ENCODE measurements around the gene USP17L13.
"Not testable (repeated sequence)": the region's sequence is repeated elsewhere in the genome, so short reads cannot be mapped to it uniquely, and the experiment has no call there.

USP17L13 gene, protein sequence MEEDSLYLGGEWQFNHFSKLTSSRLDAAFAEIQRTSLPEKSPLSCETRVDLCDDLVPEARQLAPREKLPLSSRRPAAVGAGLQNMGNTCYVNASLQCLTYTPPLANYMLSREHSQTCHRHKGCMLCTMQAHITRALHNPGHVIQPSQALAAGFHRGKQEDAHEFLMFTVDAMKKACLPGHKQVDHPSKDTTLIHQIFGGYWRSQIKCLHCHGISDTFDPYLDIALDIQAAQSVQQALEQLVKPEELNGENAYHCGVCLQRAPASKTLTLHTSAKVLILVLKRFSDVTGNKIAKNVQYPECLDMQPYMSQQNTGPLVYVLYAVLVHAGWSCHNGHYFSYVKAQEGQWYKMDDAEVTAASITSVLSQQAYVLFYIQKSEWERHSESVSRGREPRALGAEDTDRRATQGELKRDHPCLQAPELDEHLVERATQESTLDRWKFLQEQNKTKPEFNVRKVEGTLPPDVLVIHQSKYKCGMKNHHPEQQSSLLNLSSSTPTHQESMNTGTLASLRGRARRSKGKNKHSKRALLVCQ

DNA sequence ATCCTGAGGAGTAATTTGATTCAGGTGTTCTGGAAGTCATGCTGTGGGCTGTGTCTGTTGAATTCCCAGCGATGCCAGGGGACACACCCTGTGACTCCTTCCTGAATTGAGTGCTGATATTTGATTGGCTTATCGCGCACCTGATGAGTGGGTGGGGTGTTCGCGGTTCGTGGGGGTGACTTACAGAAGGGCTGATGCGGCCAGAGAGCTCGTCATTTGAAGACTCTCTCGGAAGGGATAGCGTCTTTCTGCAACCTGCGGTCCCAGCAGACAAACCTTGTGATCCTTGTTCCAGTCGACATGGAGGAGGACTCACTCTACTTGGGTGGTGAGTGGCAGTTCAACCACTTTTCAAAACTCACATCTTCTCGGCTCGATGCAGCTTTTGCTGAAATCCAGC, at the start of gene USP17L13:
Gene USP17L13 (plus strand): TSS at position 301 of the 400 bp plus-strand sequence. CDS start 0 bp downstream, at position 301.
- not testable (repeated sequence) for DNase-seq (ENCODE audit: low read depth)

DNA sequence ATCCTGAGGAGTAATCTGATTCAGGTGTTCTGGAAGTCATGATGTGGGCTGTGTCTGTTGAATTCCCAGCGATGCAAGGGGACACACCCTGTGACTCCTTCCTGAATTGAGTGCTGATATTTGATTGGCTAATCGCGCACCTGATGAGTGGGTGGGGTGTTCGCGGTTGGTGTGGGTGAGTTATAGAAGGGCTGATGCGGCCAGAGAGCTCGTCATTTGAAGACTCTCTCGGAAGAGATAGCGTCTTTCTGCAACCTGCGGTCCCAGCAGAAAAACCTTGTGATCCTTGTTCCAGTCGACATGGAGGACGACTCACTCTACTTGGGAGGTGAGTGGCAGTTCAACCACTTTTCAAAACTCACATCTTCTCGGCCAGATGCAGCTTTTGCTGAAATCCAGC, 14.3 kb upstream of the USP17L13 start, which contains the start of gene USP17L10:
Gene USP17L10 (plus strand): TSS at position 301 of the 400 bp plus-strand sequence. CDS start 0 bp downstream, at position 301.
- DNase-seq (ENCODE audit: low read depth): not testable (repeated sequence)

DNA sequence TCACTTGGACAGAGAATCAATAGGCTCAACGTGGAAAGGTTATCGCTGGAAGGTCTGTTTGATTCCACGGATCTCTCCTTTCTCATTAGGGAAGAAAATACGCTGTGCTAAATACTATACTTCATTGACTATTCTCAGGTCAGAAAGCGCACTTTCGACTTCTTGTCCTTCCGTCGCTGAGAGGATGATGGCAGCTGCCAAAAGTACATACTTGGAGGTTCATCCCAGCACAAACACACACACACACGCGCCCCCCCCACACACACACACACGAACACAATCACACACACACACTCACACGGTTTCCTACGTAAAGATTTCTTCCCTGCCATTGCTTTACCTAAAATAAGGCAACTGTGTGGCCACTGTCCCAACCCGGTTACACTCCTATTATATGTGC, 10.0 kb upstream of the USP17L13 start:
- not testable (repeated sequence) for DNase-seq (ENCODE audit: low read depth)

DNA sequence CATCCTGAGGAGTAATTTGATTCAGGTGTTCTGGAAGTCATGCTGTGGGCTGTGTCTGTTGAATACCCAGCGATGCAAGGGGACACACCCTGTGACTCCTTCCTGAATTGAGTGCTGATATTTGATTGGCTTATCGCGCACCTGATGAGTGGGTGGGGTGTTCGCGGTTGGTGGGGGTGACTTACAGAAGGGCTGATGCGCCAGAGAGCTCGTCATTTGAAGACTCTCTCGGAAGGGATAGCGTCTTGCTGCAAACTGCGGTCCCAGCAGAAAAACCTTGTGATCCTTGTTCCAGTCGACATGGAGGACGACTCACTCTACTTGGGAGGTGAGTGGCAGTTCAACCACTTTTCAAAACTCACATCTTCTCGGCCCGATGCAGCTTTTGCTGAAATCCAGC, 9.6 kb upstream of the USP17L13 start, which contains the start of gene USP17L11:
Gene USP17L11 (plus strand): TSS at position 301 of the 400 bp plus-strand sequence. CDS start 0 bp downstream, at position 301.
- DNase-seq (ENCODE audit: low read depth): not testable (repeated sequence)

DNA sequence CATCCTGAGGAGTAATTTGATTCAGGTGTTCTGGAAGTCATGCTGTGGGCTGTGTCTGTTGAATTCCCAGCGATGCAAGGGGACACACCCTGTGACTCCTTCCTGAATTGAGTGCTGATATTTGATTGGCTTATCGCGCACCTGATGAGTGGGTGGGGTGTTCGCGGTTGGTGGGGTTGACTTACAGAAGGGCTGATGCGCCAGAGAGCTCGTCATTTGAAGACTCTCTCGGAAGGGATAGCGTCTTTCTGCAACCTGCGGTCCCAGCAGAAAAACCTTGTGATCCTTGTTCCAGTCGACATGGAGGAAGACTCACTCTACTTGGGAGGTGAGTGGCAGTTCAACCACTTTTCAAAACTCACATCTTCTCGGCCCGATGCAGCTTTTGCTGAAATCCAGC, 4.8 kb upstream of the USP17L13 start, which contains the start of gene USP17L12:
Gene USP17L12 (plus strand): TSS at position 301 of the 400 bp plus-strand sequence. CDS start 0 bp downstream, at position 301.
- DNase-seq (ENCODE audit: low read depth): not testable (repeated sequence)

DNA sequence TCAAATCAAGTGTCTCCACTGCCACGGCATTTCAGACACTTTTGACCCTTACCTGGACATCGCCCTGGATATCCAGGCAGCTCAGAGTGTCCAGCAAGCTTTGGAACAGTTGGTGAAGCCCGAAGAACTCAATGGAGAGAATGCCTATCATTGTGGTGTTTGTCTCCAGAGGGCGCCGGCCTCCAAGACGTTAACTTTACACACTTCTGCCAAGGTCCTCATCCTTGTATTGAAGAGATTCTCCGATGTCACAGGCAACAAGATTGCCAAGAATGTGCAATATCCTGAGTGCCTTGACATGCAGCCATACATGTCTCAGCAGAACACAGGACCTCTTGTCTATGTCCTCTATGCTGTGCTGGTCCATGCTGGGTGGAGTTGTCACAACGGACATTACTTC, 5.6 kb downstream of the USP17L13 start:
- not testable (repeated sequence) for DNase-seq (ENCODE audit: low read depth)

DNA sequence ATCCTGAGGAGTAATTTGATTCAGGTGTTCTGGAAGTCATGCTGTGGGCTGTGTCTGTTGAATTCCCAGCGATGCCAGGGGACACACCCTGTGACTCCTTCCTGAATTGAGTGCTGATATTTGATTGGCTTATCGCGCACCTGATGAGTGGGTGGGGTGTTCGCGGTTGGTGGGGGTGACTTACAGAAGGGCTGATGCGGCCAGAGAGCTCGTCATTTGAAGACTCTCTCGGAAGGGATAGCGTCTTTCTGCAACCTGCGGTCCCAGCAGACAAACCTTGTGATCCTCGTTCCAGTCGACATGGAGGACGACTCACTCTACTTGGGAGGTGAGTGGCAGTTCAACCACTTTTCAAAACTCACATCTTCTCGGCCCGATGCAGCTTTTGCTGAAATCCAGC, 9.4 kb downstream of the USP17L13 start, which contains the start of gene USP17L15:
Gene USP17L15 (plus strand): TSS at position 301 of the 400 bp plus-strand sequence. CDS start 0 bp downstream, at position 301.
- not testable (repeated sequence) for DNase-seq (ENCODE audit: low read depth)

DNA sequence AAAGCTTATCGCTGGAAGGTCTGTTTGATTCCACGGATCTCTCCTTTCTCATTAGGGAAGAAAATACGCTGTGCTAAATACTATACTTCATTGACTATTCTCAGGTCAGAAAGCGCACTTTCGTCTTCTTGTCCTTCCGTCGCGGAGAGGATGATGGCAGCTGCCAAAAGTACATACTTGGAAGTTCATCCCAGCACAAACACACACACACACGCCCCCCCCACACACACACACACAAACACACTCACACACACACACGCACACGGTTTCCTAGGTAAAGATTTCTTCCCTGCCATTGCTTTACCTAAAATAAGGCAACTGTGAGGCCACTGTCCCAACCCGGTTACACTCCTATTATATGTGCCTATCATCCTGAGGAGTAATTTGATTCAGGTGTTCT, 13.8 kb downstream of the USP17L13 start:
- not testable (repeated sequence) for DNase-seq (ENCODE audit: low read depth)

DNA sequence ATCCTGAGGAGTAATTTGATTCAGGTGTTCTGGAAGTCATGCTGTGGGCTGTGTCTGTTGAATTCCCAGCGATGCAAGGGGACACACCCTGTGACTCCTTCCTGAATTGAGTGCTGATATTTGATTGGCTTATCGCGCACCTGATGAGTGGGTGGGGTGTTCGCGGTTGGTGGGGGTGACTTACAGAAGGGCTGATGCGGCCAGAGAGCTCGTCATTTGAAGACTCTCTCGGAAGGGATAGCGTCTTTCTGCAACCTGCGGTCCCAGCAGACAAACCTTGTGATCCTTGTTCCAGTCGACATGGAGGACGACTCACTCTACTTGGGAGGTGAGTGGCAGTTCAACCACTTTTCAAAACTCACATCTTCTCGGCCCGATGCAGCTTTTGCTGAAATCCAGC, 18.9 kb downstream of the USP17L13 start, which contains the start of gene USP17L17:
Gene USP17L17 (plus strand): TSS at position 301 of the 400 bp plus-strand sequence. CDS start 0 bp downstream, at position 301.
- DNase-seq (ENCODE audit: low read depth): not testable (repeated sequence)

DNA sequence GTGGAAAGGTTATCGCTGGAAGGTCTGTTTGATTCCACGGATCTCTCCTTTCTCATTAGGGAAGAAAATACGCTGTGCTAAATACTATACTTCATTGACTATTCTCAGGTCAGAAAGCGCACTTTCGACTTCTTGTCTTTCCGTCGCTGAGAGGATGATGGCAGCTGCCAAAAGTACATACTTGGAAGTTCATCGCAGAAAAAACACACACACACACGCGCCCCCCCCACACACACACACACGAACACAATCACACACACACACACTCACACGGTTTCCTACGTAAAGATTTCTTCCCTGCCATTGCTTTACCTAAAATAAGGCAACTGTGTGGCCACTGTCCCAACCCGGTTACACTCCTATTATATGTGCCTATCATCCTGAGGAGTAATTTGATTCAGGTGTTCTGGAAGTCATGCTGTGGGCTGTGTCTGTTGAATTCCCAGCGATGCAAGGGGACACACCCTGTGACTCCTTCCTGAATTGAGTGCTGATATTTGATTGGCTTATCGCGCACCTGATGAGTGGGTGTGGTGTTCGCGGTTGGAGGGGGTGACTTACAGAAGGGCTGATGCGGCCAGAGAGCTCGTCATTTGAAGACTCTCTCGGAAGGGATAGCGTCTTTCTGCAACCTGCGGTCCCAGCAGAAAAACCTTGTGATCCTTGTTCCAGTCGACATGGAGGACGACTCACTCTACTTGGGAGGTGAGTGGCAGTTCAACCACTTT, 23.4 kb downstream of the USP17L13 start, which contains the start of gene USP17L18:
Gene USP17L18 (plus strand): TSS at position 678 of the 728 bp plus-strand sequence. CDS start 0 bp downstream, at position 678.
- not testable (repeated sequence) for DNase-seq (ENCODE audit: low read depth)

DNA sequence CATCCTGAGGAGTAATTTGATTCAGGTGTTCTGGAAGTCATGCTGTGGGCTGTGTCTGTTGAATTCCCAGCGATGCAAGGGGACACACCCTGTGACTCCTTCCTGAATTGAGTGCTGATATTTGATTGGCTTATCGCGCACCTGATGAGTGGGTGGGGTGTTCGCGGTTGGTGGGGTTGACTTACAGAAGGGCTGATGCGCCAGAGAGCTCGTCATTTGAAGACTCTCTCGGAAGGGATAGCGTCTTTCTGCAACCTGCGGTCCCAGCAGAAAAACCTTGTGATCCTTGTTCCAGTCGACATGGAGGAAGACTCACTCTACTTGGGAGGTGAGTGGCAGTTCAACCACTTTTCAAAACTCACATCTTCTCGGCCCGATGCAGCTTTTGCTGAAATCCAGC, 28.4 kb downstream of the USP17L13 start, which contains the start of gene USP17L19:
Gene USP17L19 (plus strand): TSS at position 301 of the 400 bp plus-strand sequence. CDS start 0 bp downstream, at position 301.
- DNase-seq (ENCODE audit: low read depth): not testable (repeated sequence)

DNA sequence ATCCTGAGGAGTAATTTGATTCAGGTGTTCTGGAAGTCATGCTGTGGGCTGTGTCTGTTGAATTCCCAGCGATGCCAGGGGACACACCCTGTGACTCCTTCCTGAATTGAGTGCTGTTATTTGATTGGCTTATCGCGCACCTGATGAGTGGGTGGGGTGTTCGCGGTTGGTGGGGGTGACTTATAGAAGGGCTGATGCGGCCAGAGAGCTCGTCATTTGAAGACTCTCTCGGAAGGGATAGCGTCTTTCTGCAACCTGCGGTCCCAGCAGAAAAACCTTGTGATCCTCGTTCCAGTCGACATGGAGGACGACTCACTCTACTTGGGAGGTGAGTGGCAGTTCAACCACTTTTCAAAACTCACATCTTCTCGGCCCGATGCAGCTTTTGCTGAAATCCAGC, 33.1 kb downstream of the USP17L13 start, which contains the start of gene USP17L20:
Gene USP17L20 (plus strand): TSS at position 301 of the 400 bp plus-strand sequence. CDS start 0 bp downstream, at position 301.
- not testable (repeated sequence) for DNase-seq (ENCODE audit: low read depth)

DNA sequence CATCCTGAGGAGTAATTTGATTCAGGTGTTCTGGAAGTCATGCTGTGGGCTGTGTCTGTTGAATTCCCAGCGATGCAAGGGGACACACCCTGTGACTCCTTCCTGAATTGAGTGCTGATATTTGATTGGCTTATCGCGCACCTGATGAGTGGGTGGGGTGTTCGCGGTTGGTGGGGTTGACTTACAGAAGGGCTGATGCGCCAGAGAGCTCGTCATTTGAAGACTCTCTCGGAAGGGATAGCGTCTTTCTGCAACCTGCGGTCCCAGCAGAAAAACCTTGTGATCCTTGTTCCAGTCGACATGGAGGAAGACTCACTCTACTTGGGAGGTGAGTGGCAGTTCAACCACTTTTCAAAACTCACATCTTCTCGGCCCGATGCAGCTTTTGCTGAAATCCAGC, 37.9 kb downstream of the USP17L13 start, which contains the start of gene USP17L21:
Gene USP17L21 (plus strand): TSS at position 301 of the 400 bp plus-strand sequence. CDS start 0 bp downstream, at position 301.
- not testable (repeated sequence) for DNase-seq (ENCODE audit: low read depth)

DNA sequence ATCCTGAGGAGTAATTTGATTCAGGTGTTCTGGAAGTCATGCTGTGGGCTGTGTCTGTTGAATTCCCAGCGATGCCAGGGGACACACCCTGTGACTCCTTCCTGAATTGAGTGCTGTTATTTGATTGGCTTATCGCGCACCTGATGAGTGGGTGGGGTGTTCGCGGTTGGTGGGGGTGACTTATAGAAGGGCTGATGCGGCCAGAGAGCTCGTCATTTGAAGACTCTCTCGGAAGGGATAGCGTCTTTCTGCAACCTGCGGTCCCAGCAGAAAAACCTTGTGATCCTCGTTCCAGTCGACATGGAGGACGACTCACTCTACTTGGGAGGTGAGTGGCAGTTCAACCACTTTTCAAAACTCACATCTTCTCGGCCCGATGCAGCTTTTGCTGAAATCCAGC, 42.6 kb downstream of the USP17L13 start, which contains the start of gene USP17L22:
Gene USP17L22 (plus strand): TSS at position 301 of the 400 bp plus-strand sequence. CDS start 0 bp downstream, at position 301.
- not testable (repeated sequence) for DNase-seq (ENCODE audit: low read depth)

DNA sequence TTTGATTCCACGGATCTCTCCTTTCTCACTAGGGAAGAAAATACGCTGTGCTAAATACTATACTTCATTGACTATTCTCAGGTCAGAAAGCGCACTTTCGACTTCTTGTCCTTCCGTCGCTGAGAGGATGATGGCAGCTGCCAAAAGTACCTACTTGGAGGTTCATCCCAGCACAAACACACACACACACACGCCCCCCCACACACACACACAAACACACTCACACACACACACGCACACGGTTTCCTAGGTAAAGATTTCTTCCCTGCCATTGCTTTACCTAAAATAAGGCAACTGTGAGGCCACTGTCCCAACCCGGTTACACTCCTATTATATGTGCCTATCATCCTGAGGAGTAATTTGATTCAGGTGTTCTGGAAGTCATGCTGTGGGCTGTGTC, 47.0 kb downstream of the USP17L13 start:
- not testable (repeated sequence) for DNase-seq (ENCODE audit: low read depth)

Data from stimulated activated CD8-positive, alpha-beta memory T cell treated with anti-CD3 and anti-CD28 coated beads, Interleukin-12 subunit alpha, Interleukin-12 subunit beta, amount 100 ng/mL, for 1 hour (primary cell).